ENCODE measurements around the gene CGN. TPM values are rescaled to one million over a fixed set of nuclear protein-coding genes. Genes with fewer than 3 reads are reported as not detected.

The CGN gene
- total RNA-seq, 6 experiments from 2014 or later, result 15.9 to 65.4 (median 38.6) TPM

- peaks cover 0 to 85% (median 34%) of the 10 kb centered on the region in 4 donors for H3K36me3 ChIP-seq
- H3K4me3 ChIP-seq, result no peak overlapping the region
- intact Hi-C loops (cut with DNase I), result loop anchor here in 1 of 2 donors (10.0 kb wide), 1 partner anchor 86 kb away; no protein-coding TSS in a partner anchor
- H3K4me1 ChIP-seq, result no peaks in the 10 kb centered on the region
- TF ChIP-seq, protein P1, sequence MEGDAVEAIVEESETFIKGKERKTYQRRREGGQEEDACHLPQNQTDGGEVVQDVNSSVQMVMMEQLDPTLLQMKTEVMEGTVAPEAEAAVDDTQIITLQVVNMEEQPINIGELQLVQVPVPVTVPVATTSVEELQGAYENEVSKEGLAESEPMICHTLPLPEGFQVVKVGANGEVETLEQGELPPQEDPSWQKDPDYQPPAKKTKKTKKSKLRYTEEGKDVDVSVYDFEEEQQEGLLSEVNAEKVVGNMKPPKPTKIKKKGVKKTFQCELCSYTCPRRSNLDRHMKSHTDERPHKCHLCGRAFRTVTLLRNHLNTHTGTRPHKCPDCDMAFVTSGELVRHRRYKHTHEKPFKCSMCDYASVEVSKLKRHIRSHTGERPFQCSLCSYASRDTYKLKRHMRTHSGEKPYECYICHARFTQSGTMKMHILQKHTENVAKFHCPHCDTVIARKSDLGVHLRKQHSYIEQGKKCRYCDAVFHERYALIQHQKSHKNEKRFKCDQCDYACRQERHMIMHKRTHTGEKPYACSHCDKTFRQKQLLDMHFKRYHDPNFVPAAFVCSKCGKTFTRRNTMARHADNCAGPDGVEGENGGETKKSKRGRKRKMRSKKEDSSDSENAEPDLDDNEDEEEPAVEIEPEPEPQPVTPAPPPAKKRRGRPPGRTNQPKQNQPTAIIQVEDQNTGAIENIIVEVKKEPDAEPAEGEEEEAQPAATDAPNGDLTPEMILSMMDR (IDR thresholded peaks at IDR 0.05), result no peak
- TF ChIP-seq POLR2A (IDR thresholded peaks at IDR 0.05), result no peak
- 86% methylated on average over 7 of the region's 11 CpGs for WGBS (ENCODE audit: insufficient coverage, low coverage, low lambda C conversion rate, missing lambda C conversion rate)
- ATAC-seq (no peak), DNase-seq (no peak)
- no peaks in the 10 kb centered on the region for H3K9me3 ChIP-seq
- H3K27ac ChIP-seq, result no peak overlapping the region
- no peaks in the 10 kb centered on the region for H3K27me3 ChIP-seq
These were observed 19.3 kb downstream of the CGN start for GRCh38 chr1:151530461-151530860.

DNA sequence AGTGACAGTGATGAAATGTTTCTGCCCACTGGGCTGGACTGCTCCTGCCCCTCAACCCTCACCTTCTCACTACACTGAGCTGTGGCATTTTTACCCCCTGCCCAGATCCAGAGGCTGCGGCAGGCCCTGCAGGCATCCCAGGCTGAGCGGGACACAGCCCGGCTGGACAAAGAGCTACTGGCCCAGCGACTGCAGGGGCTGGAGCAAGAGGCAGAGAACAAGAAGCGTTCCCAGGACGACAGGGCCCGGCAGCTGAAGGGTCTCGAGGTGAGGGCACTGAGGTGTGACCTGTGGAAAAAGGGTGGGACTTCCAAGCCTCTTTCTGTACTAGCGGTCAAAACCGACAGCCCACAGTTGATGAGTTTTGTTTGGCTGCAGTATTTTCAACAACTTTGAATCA, 22.7 kb downstream of the CGN start:
- ATAC-seq (no peak), DNase-seq (no peak)
- intact Hi-C loops (cut with DNase I), result loop anchor here in 1 of 2 donors (10.0 kb wide), 1 partner anchor 89 kb away; no protein-coding TSS in a partner anchor
- H3K4me1 ChIP-seq, result peaks cover 0 to 3% (median 0%) of the 10 kb centered on the region in 4 donors
- 68% methylated on average over 5 of the region's 10 CpGs for WGBS (ENCODE audit: insufficient coverage, low coverage, low lambda C conversion rate, missing lambda C conversion rate)
- TF ChIP-seq, protein P1 (IDR thresholded peaks at IDR 0.05), result no peak
- TF ChIP-seq POLR2A (IDR thresholded peaks at IDR 0.05), result no peak
- H3K9me3 ChIP-seq, result no peaks in the 10 kb centered on the region
- H3K27me3 ChIP-seq, result no peaks in the 10 kb centered on the region
- peaks cover 0 to 82% (median 32%) of the 10 kb centered on the region in 4 donors for H3K36me3 ChIP-seq
- H3K4me3 ChIP-seq, result no peak overlapping the region
- no peak overlapping the region for H3K27ac ChIP-seq

GRCh38 chr1:151534662-151535278, 23.6 kb downstream of the CGN start:
- Histone ChIP-seq H3K4me1 (peaks cover 0 to 9% (median 4%) of the 10 kb centered on the region in 4 donors), H3K9me3 (no peaks in the 10 kb centered on the region), H3K27me3 (no peaks in the 10 kb centered on the region), H3K4me3 (no peak overlapping the region), H3K27ac (no peak overlapping the region), H3K36me3 (peaks cover 0 to 73% (median 26%) of the 10 kb centered on the region in 4 donors)
- intact Hi-C loops (cut with DNase I), result loop anchor here in 1 of 2 donors (10.0 kb wide), 1 partner anchor 90 kb away; no protein-coding TSS in a partner anchor
- WGBS (ENCODE audit: insufficient coverage, low coverage, low lambda C conversion rate, missing lambda C conversion rate), result 66% methylated on average over 12 of the region's 12 CpGs
- ATAC-seq (peak; percentile 65 to 69 (median 68)), DNase-seq (peak; percentile 73 to 81 (median 77))
- TF ChIP-seq, protein P1 (IDR thresholded peaks at IDR 0.05), result peak; percentile 69 to 90 (median 80)
- TF ChIP-seq POLR2A (IDR thresholded peaks at IDR 0.05), result no peak

DNA sequence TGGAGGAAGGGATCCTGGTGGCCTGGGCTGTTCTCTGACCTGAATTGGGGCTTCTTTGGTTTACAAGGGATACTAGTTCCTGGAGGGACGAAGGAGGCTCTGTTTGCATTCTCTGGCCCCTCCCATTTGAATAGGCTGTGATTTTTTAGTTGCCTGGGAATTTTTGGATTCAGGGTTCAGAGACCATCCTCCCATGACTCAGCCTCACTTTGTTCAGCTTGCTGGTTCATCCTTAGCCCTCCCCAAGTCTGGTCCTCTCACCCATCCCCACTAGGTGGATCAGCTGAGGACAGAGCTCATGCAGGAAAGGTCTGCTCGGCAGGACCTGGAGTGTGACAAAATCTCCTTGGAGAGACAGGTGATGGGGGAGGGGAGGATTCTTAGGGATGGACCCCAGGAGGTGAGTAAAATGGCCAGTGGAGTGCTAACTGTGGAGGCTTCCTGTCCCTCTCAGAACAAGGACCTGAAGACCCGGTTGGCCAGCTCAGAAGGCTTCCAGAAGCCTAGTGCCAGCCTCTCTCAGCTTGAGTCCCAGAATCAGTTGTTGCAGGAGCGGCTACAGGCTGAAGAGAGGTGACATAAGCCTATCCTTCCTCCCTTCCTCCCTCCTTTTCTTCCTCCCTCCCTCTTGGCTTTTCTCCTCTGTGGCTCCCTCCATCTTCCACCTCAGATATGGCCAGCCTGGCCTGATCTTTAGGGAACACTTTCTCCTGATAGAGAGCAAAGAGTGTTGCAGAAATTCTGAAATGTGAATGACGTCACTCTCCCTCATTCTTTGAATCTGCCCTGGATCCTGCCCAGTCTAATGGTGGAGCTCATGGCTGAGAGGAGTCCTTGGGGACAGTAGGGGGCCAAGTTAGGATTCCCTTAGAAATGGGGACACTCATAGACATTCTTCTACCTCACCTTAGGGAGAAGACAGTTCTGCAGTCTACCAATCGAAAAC, 24.4 kb downstream of the CGN start:
- TF ChIP-seq, protein P1 (IDR thresholded peaks at IDR 0.05), result no peak
- no peak for TF ChIP-seq POLR2A (IDR thresholded peaks at IDR 0.05)
- DNase-seq (no peak), ATAC-seq (no peak)
- H3K9me3 ChIP-seq, result no peaks in the 10 kb centered on the region
- no peak overlapping the region for H3K27ac ChIP-seq
- peaks cover 0 to 11% (median 4%) of the 10 kb centered on the region in 4 donors for H3K4me1 ChIP-seq
- H3K27me3 ChIP-seq, result no peaks in the 10 kb centered on the region
- H3K36me3 ChIP-seq, result peaks cover 0 to 64% (median 22%) of the 10 kb centered on the region in 4 donors
- intact Hi-C loops (cut with DNase I), result loop anchor here in 1 of 2 donors (10.0 kb wide), 1 partner anchor 91 kb away; no protein-coding TSS in a partner anchor
- whole genome bisulfite sequencing (ENCODE audit: insufficient coverage, low coverage, low lambda C conversion rate, missing lambda C conversion rate), result 67% methylated on average over 3 of the region's 6 CpGs
- no peak overlapping the region for H3K4me3 ChIP-seq

Measured in right lobe of liver (tissue), 6 donors.